Neural progenitor cell (in vitro differentiated cells): Measurements from ENCODE around the gene CEND1. TPM values are rescaled to one million over a fixed set of nuclear protein-coding genes. Genes with fewer than 3 reads are reported as not detected.
A peak's percentile ranks its signal among the peaks of the same experiment; 100 is the strongest.

Source experiments
- DNase-seq: peaks from one replicate; pipeline ENCODE4 v3.0.0-alpha.2; 2016; ENCODE audit warnings: low spot score
- H2AFZ ChIP-seq: fragments of 200-600 bp; sonication (generic); replicated peaks from 2 replicates; pipeline ENCODE4 v1.6.1; 2016; ENCODE audit warnings: antibody characterized with exemption
- H3F3A ChIP-seq: fragments of 200-600 bp; sonication (generic); 2 replicates; pipeline ENCODE4 v1.6.1; 2016; ENCODE audit warnings: antibody characterized with exemption, low read depth
- H3K27ac ChIP-seq: fragments of 200-600 bp; sonication (generic); 2 replicates; pipeline ENCODE4 v1.5.1; 2016; ENCODE audit warnings: mild to moderate bottlenecking
- H3K27me3 ChIP-seq: fragments of 200-600 bp; sonication (generic); 2 replicates; pipeline ENCODE4 v1.6.1; 2016; ENCODE audit warnings: mild to moderate bottlenecking, moderate library complexity
- H3K36me3 ChIP-seq: fragments of 200-600 bp; sonication (generic); 2 replicates; pipeline ENCODE4 v1.5.1; 2016
- H3K4me1 ChIP-seq: fragments of 200-600 bp; sonication (generic); 2 replicates; pipeline ENCODE4 v1.6.1; 2016; ENCODE audit warnings: mixed run types
- H3K4me2 ChIP-seq: fragments of 200-600 bp; sonication (generic); 2 replicates; pipeline ENCODE4 v1.6.1; 2016
- H3K4me3 ChIP-seq: fragments of 200-600 bp; sonication (generic); 2 replicates; pipeline ENCODE4 v1.5.1; 2016
- H3K79me2 ChIP-seq: fragments of 200-600 bp; sonication (generic); 2 replicates; pipeline ENCODE4 v1.6.1; 2016; ENCODE audit warnings: low read depth
- H3K9ac ChIP-seq: fragments of 200-600 bp; sonication (generic); 2 replicates; pipeline ENCODE4 v1.6.1; 2016
- H3K9me3 ChIP-seq: fragments of 200-600 bp; sonication (generic); 2 replicates; pipeline ENCODE4 v1.5.1; 2016; ENCODE audit warnings: low read depth
- H4K20me1 ChIP-seq: fragments of 200-600 bp; sonication (generic); 2 replicates; pipeline ENCODE4 v1.6.1; 2016; ENCODE audit warnings: low read depth
- H3K27ac Mint-ChIP-seq: 3 replicates; pipeline ENCODE4 v1.8.0; 2021; ENCODE audit warnings: mixed read lengths
- H3K27me3 Mint-ChIP-seq: 2 replicates; pipeline ENCODE4 v1.8.0; 2022; ENCODE audit warnings: low read depth, mild to moderate bottlenecking, inconsistent platforms, moderate library complexity, mixed read lengths; ENCODE audit not compliant: insufficient read depth
- H3K36me3 Mint-ChIP-seq: 3 replicates; pipeline ENCODE4 v1.8.0; 2021; ENCODE audit warnings: mixed read lengths
- H3K4me1 Mint-ChIP-seq: 3 replicates; pipeline ENCODE4 v1.8.0; 2021; ENCODE audit warnings: mixed read lengths
- H3K4me3 Mint-ChIP-seq: 3 replicates; pipeline ENCODE4 v1.8.0; 2021; ENCODE audit warnings: mild to moderate bottlenecking, moderate library complexity, mixed read lengths
- H3K9me3 Mint-ChIP-seq: 3 replicates; pipeline ENCODE4 v1.8.0; 2020; ENCODE audit warnings: mixed read lengths
- CTCF ChIP-seq: fragments of 200-600 bp; sonication (generic); IDR thresholded peaks from 2 replicates; pipeline ENCODE4 v1.5.1; 2017; ENCODE audit warnings: antibody characterized with exemption, mild to moderate bottlenecking
- EZH2 ChIP-seq: fragments of 200-600 bp; sonication (generic); IDR thresholded peaks from 2 replicates; pipeline ENCODE4 v1.6.1; 2017; ENCODE audit warnings: antibody characterized with exemption, mild to moderate bottlenecking, moderate library complexity
- EZH2phosphoT487 ChIP-seq: fragments of 200-600 bp; sonication (generic); IDR thresholded peaks from 2 replicates; pipeline ENCODE4 v1.6.1; 2017; ENCODE audit warnings: antibody characterized with exemption
- total RNA-seq: library from RNA; depleted of rRNA; stranded (reverse); fragments of >200 nt; gene quantifications from 2 replicates; pipeline ENCODE4 v1.2.3, GENCODE V29; 2015; ENCODE audit warnings: low replicate concordance

Gene CEND1
- total RNA-seq, 1 donor from 2014 or later: 0.94 TPM

GRCh38 chr11:800473-800872, 10.6 kb upstream of the CEND1 start:
- Mint-ChIP-seq H3K27ac (no peak overlapping the region), H3K36me3 (no peaks in the 10 kb centered on the region), H3K9me3 (no peaks in the 10 kb centered on the region), H3K27me3 (peaks cover 4% of the 10 kb centered on the region), H3K4me1 (peaks cover 14% of the 10 kb centered on the region), H3K4me3 (no peak overlapping the region)
- peaks cover 20% of the 10 kb centered on the region for H3K4me1 ChIP-seq
- no peak overlapping the region for H3K4me3 ChIP-seq
- no peak overlapping the region for H3K4me2 ChIP-seq
- peaks cover 36% of the 10 kb centered on the region for H4K20me1 ChIP-seq
- H2AFZ ChIP-seq: no peak overlapping the region
- H3K9me3 ChIP-seq: no peaks in the 10 kb centered on the region
- no peaks in the 10 kb centered on the region for H3K36me3 ChIP-seq
- DNase-seq: no peak
- TF ChIP-seq EZH2phosphoT487: no peak
- no peak for TF ChIP-seq CTCF
- no peak for TF ChIP-seq EZH2
- H3K27me3 ChIP-seq: no peaks in the 10 kb centered on the region
- H3F3A ChIP-seq: peaks cover 12% of the 10 kb centered on the region
- no peak overlapping the region for H3K9ac ChIP-seq
- peaks cover 17% of the 10 kb centered on the region for H3K79me2 ChIP-seq
- no peak overlapping the region for H3K27ac ChIP-seq

GRCh38 chr11:799641-800316, 9.9 kb upstream of the CEND1 start:
- no peak overlapping the region for H2AFZ ChIP-seq
- H3K4me2 ChIP-seq: no peak overlapping the region
- H3K27ac ChIP-seq: no peak overlapping the region
- Mint-ChIP-seq H3K9me3 (no peaks in the 10 kb centered on the region), H3K36me3 (no peaks in the 10 kb centered on the region), H3K4me1 (peaks cover 14% of the 10 kb centered on the region), H3K27me3 (peaks cover 4% of the 10 kb centered on the region), H3K27ac (no peak overlapping the region), H3K4me3 (no peak overlapping the region)
- no peaks in the 10 kb centered on the region for H3K27me3 ChIP-seq
- no peak for TF ChIP-seq CTCF
- TF ChIP-seq EZH2: no peak
- no peak for TF ChIP-seq EZH2phosphoT487
- H3K9ac ChIP-seq: no peak overlapping the region
- no peak overlapping the region for H3K4me3 ChIP-seq
- peaks cover 17% of the 10 kb centered on the region for H3K79me2 ChIP-seq
- H3K4me1 ChIP-seq: peaks cover 20% of the 10 kb centered on the region
- H3F3A ChIP-seq: peaks cover 9% of the 10 kb centered on the region
- no peak for DNase-seq
- no peaks in the 10 kb centered on the region for H3K36me3 ChIP-seq
- peaks cover 40% of the 10 kb centered on the region for H4K20me1 ChIP-seq
- H3K9me3 ChIP-seq: no peaks in the 10 kb centered on the region

- no peaks in the 10 kb centered on the region for H3K27me3 ChIP-seq
- H3K36me3 Mint-ChIP-seq: no peaks in the 10 kb centered on the region
- no peak within 1 kb of the TSS for H3K27ac ChIP-seq
- H3F3A ChIP-seq: peaks cover 9% of the 10 kb centered on the region
- peaks cover 13% of the 10 kb centered on the region for H3K4me1 ChIP-seq
- peaks cover 14% of the 10 kb centered on the region for H3K4me1 Mint-ChIP-seq
- H4K20me1 ChIP-seq: peaks cover 31% of the 10 kb centered on the region
- H3K79me2 ChIP-seq: peaks cover 14% of the 10 kb centered on the region
- peaks cover 4% of the 10 kb centered on the region for H3K27me3 Mint-ChIP-seq
- no peak within 1 kb of the TSS for H3K27ac Mint-ChIP-seq
- DNase-seq: peak; percentile 93
- H3K36me3 ChIP-seq: no peaks in the 10 kb centered on the region
- peak within 1 kb of the TSS; percentile 47 for H3K9ac ChIP-seq
- H3K9me3 ChIP-seq: no peaks in the 10 kb centered on the region
- H3K9me3 Mint-ChIP-seq: no peaks in the 10 kb centered on the region
- H3K4me3 ChIP-seq: peak within 1 kb of the TSS; percentile 78
- no peak within 1 kb of the TSS for H2AFZ ChIP-seq
- peak within 1 kb of the TSS; percentile 93 for H3K4me3 Mint-ChIP-seq
- TF ChIP-seq EZH2 (no peak), CTCF (peak; percentile 75)
- peak within 1 kb of the TSS; percentile 79 for H3K4me2 ChIP-seq
Measured at GRCh38 chr11:798093-798713, 8.3 kb upstream of the CEND1 start, which contains the start of gene SLC25A22. TSS of gene SLC25A22 (minus strand) at chr11:798281. CDS start at chr11:795006, 3,275 bp downstream.
